Astrocyte of the spinal cord (primary cell): Measurements from ENCODE around the gene OPCML.

ENCODE experiments used
- DNase-seq: peaks from one replicate; pipeline ENCODE4 v3.0.0; 2011; ENCODE audit warnings: low read depth, low spot score
- H3K4me3 ChIP-seq: 2 replicates; pipeline ENCODE4 v1.5.1; 2011; ENCODE audit warnings: low read depth, mild to moderate bottlenecking, low read length, moderate library complexity
- in situ Hi-C: cut with HindIII; loops from 2 replicates; pipeline ENCODE4 v1.10.0; 2017; ENCODE audit warnings: low sequenced_read_pairs
- TF ChIP-seq, protein P1 (sequence below): IDR thresholded peaks from 2 replicates; pipeline ENCODE4 v1.5.1; 2012; ENCODE audit warnings: low read depth, mild to moderate bottlenecking, low read length, inconsistent platforms

OPCML gene

GRCh38 chr11:133265530-133266035 is 266.7 kb downstream of the OPCML start:
- TF ChIP-seq, protein P1, sequence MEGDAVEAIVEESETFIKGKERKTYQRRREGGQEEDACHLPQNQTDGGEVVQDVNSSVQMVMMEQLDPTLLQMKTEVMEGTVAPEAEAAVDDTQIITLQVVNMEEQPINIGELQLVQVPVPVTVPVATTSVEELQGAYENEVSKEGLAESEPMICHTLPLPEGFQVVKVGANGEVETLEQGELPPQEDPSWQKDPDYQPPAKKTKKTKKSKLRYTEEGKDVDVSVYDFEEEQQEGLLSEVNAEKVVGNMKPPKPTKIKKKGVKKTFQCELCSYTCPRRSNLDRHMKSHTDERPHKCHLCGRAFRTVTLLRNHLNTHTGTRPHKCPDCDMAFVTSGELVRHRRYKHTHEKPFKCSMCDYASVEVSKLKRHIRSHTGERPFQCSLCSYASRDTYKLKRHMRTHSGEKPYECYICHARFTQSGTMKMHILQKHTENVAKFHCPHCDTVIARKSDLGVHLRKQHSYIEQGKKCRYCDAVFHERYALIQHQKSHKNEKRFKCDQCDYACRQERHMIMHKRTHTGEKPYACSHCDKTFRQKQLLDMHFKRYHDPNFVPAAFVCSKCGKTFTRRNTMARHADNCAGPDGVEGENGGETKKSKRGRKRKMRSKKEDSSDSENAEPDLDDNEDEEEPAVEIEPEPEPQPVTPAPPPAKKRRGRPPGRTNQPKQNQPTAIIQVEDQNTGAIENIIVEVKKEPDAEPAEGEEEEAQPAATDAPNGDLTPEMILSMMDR = no peak
- no peak overlapping the region for H3K4me3 ChIP-seq
- in situ Hi-C loops = no loop called here
- DNase-seq = no peak

- no peak for DNase-seq
- in situ Hi-C loops = no loop called here
- no peak overlapping the region for H3K4me3 ChIP-seq
- TF ChIP-seq, protein P1 = no peak
Measured at GRCh38 chr11:133263332-133263731, 269.0 kb downstream of the OPCML start.

- no peak overlapping the region for H3K4me3 ChIP-seq
- in situ Hi-C loops = no loop called here
Measured at GRCh38 chr11:133258751-133259150, 273.6 kb downstream of the OPCML start.

DNA sequence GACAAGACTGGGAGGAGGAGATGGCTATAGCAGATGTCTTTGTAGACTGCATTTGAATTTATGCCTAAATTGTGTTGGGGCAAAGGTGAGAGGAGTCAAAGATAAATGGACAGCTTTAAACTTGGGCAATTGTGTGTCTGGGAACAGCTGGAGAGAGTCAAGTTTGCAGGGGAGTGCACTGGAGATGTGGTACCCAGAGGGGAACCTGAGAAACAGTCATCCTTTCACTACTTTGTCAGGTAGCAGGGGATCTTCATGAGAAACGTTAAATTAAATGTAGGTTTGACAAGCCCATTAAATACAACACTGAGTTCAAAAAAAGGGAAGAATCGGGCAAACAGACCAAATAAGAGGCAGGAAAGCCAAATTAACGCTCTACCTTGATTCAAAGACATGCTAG is 277.7 kb downstream of the OPCML start:
- no peak overlapping the region for H3K4me3 ChIP-seq
- DNase-seq = no peak
- TF ChIP-seq, protein P1 = no peak
- in situ Hi-C loops = no loop called here

More at GRCh38 chr11:133258751-133259150, 273.6 kb downstream of the OPCML start:
- no peak for DNase-seq
- TF ChIP-seq, protein P1 = no peak

DNA sequence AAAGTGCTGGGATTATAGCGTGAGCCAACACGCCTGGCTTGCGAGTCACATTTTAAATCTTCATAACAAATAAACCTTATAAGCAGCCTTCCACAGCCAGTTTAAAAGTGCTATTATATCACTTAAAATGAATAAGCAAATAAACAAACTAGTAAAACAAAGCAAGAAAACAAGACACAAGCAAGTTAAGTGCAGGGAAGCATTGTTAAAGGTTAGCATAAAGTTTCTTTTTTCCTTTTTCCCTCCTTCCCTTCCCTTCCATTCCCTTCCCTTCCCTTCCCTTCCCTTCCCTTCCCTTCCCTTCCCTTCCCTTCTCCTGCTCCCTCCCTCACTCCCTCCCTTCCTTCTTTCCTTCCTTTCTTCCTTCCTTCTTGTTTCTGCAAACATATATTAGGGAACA is 278.7 kb downstream of the OPCML start:
- no peak for DNase-seq
- in situ Hi-C loops = no loop called here
- TF ChIP-seq, protein P1 = no peak

DNA sequence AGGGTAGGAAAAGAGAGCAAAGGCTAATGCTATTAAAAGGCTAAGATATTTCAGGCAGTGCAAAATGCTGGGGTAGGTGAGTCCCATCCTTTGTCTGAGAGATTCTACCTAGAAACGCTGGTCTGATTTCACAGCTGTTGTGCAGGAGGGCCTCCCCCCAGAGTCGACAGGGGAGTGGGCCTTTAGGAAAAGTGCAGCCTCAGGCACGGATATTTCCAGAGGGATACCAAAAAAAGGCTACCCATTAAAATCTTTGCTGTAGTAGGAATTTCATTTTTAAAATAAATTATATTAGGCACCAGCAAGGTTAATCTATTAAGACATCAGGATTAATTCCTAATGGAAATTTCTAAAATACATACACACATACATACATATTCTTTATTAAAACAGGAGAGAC is 280.5 kb downstream of the OPCML start:
- DNase-seq = no peak
- H3K4me3 ChIP-seq = no peak overlapping the region
- in situ Hi-C loops = no loop called here
- TF ChIP-seq, protein P1 = no peak

More for the DNA sequence above, 278.7 kb downstream of the OPCML start:
- no peak overlapping the region for H3K4me3 ChIP-seq

GRCh38 chr11:133249530-133249929 is 282.8 kb downstream of the OPCML start:
- in situ Hi-C loops = no loop called here
- no peak overlapping the region for H3K4me3 ChIP-seq
- DNase-seq = no peak
- TF ChIP-seq, protein P1 = no peak
